ENCODE results near the gene BRD1. TPM values are rescaled to one million over a fixed set of nuclear protein-coding genes. Genes with fewer than 3 reads are reported as not detected.

Gene BRD1
- total and polyA plus RNA-seq, 5 donors from 2014 or later: 2.0 to 133 (median 2.3) TPM

GRCh38 chr22:49723478-49724029, 104.1 kb downstream of the BRD1 start:
- Mint-ChIP-seq H3K36me3 (no peaks in the 10 kb centered on the region), H3K27ac (peak overlapping the region; percentile 94 to 98 (median 96)), H3K9me3 (no peaks in the 10 kb centered on the region), H3K4me3 (peak overlapping the region; percentile 94 to 98 (median 96)), H3K27me3 (peaks cover 31% of the 10 kb centered on the region), H3K4me1 (peaks cover 5 to 17% (median 9%) of the 10 kb centered on the region in 4 donors)
- DNase-seq (no peak), ATAC-seq (ENCODE audit: low read depth in 2 of 2) (no peak)
- Histone ChIP-seq H3K36me3 (ENCODE audit: control insufficient read depth, insufficient read depth, low read length) (no peaks in the 10 kb centered on the region), H3K27ac (ENCODE audit: insufficient read depth, low read length, poor library complexity, severe bottlenecking) (peak overlapping the region; percentile 10), H3K4me1 (ENCODE audit: control insufficient read depth, insufficient read depth, low read length, poor library complexity, severe bottlenecking) (peaks cover 20% of the 10 kb centered on the region), H3K4me3 (ENCODE audit: low read depth, low read length) (peak overlapping the region; percentile 63), H3K27me3 (ENCODE audit: control insufficient read depth, insufficient read depth, low read length) (peaks cover 2% of the 10 kb centered on the region), H3K9me3 (ENCODE audit: control insufficient read depth in 2 of 2, low read length in 2 of 2) (no peaks in the 10 kb centered on the region)

Other genes starting within 250 kb of the BRD1 start
- gene ZBED4, start 26.0 kb upstream of the BRD1 start, total RNA-seq: 17.1 TPM
- gene ZBED4, start 26.0 kb upstream of the BRD1 start, polyA plus RNA-seq: 1 to 10 TPM; 6.1 to 7.4 (median 6.9) TPM
- 18.1 TPM for gene ALG12, start 90.6 kb upstream of the BRD1 start, total RNA-seq
- gene ALG12, start 90.6 kb upstream of the BRD1 start, polyA plus RNA-seq: 10 to 100 TPM; 12.6 to 16.9 (median 15.0) TPM
- gene CRELD2, start 90.8 kb upstream of the BRD1 start, total RNA-seq: 37.8 TPM
- 10 to 100 TPM; 22.4 to 38.2 (median 31.8) TPM for gene CRELD2, start 90.8 kb upstream of the BRD1 start, polyA plus RNA-seq
- 294 TPM for gene PIM3, start 132.9 kb upstream of the BRD1 start, total RNA-seq
- gene PIM3, start 132.9 kb upstream of the BRD1 start, polyA plus RNA-seq: 10 to 100 TPM; 34.0 to 47.1 (median 40.3) TPM
- 0.57 TPM for gene IL17REL, start 184.9 kb upstream of the BRD1 start, total RNA-seq
- under 1 TPM in 1 of 4 donors, not detected in 3; 0.07 TPM for gene IL17REL, start 184.9 kb upstream of the BRD1 start, polyA plus RNA-seq
- gene TTLL8, start 230.4 kb upstream of the BRD1 start, total RNA-seq: not detected
- gene TTLL8, start 230.4 kb upstream of the BRD1 start, polyA plus RNA-seq: not detected

All from CD4-positive, CD25-positive, alpha-beta regulatory T cell (primary cell).